Measurements from ENCODE around the gene GAL. TPM values are rescaled to one million over a fixed set of nuclear protein-coding genes. Genes with fewer than 3 reads are reported as not detected.

The GAL gene
- total RNA-seq, 1 experiment from 2014 or later: 65.2 TPM

- Histone ChIP-seq H4K5ac (ENCODE audit: insufficient read length, low read depth, low read length) (no peak overlapping the region), H2BK5ac (ENCODE audit: insufficient read length, low read length) (no peak overlapping the region), H3K79me1 (ENCODE audit: insufficient read depth, low read depth, low read length, poor library complexity, severe bottlenecking) (no peaks in the 10 kb centered on the region), H4K8ac (replicated peaks; ENCODE audit: insufficient read length, low read depth, low read length) (no peak overlapping the region), H3K4me2 (ENCODE audit: insufficient read depth, insufficient read length, low read length) (no peak overlapping the region), H2BK20ac (ENCODE audit: low read depth, low read length, poor library complexity, severe bottlenecking) (no peak overlapping the region), H2BK15ac (ENCODE audit: low read depth, low read length) (no peak overlapping the region), H3T11ph (ENCODE audit: low read length) (no peak overlapping the region), H3K18ac (ENCODE audit: insufficient read length, low read depth, low read length) (no peak overlapping the region), H2AK5ac (ENCODE audit: insufficient read length, low read length) (no peak overlapping the region), H3K27ac (ENCODE audit: insufficient read length, low read depth, low read length) (no peak overlapping the region), H3K23me2 (ENCODE audit: insufficient read length, low read depth, low read length, poor library complexity, severe bottlenecking) (no peaks in the 10 kb centered on the region), H4K91ac (ENCODE audit: insufficient read length, low read depth, low read length) (no peak overlapping the region), H3K4me1 (ENCODE audit: insufficient read depth, low read length) (no peaks in the 10 kb centered on the region), H3K27me3 (ENCODE audit: insufficient read depth, low read length) (no peaks in the 10 kb centered on the region), H3K56ac (ENCODE audit: insufficient read length, low read depth, low read length) (no peak overlapping the region), H2BK12ac (ENCODE audit: insufficient read length, low read depth, low read length) (no peak overlapping the region), H2AFZ (ENCODE audit: low read length) (no peak overlapping the region), H4K20me1 (ENCODE audit: control insufficient read depth, insufficient read depth, insufficient read length) (no peaks in the 10 kb centered on the region), H3K4ac (ENCODE audit: low read depth, low read length) (no peak overlapping the region), H2BK120ac (ENCODE audit: low read depth, low read length, poor library complexity, severe bottlenecking) (no peak overlapping the region), H3K14ac (ENCODE audit: insufficient read depth, low read length) (no peak overlapping the region), H3K9ac (ENCODE audit: extremely low read depth, insufficient read length, low read length) (no peak overlapping the region), H3K9me3 (ENCODE audit: control insufficient read depth, low read depth, low read length) (no peaks in the 10 kb centered on the region), H3K79me2 (ENCODE audit: insufficient read depth, low read length) (no peaks in the 10 kb centered on the region), H3K23ac (ENCODE audit: insufficient read length, low read depth, low read length) (no peak overlapping the region)
- no peak for DNase-seq
- no peak for TF ChIP-seq CTCF (conservative IDR thresholded peaks at IDR 0.05)
- Mint-ChIP-seq H3K9me3 (no peaks in the 10 kb centered on the region), H3K4me1 (peaks cover 0 to 2% of the 10 kb centered on the region in 2 experiments; a peak in 2 of 4 replicates), H3K36me3 (ENCODE audit: insufficient read depth in 1 of 3, low read depth in 3 of 3) (peaks cover 4 to 35% (median 25%) of the 10 kb centered on the region in 3 experiments; a peak in 6 of 7 replicates), H3K27ac (no peak overlapping the region), H3K27me3 (ENCODE audit: low read depth) (no peaks in the 10 kb centered on the region), H3K4me3 (no peak overlapping the region)
- WGBS (ENCODE audit: extremely low coverage, insufficient read length, low lambda C conversion rate): no CpG with 5 or more reads among the region's 6 CpGs
Observed at GRCh38 chr11:68735646-68736045, 51.3 kb downstream of the GAL start.

Other genes with a start within 250 kb of the GAL start
- gene PPP6R3, start 223.8 kb upstream of the GAL start, total RNA-seq (2021): 138 and 139 TPM in 2 replicates
- gene TESMIN, start 67.0 kb downstream of the GAL start, total RNA-seq (2021): 42.1 and 45.2 TPM in 2 replicates
- gene CPT1A, start 157.4 kb downstream of the GAL start, total RNA-seq (2021): 6.1 and 7.5 TPM in 2 replicates
- gene MRPL21, start 219.3 kb downstream of the GAL start, total RNA-seq (2021): 82.3 and 91.5 TPM in 2 replicates
- gene IGHMBP2, start 219.3 kb downstream of the GAL start, total RNA-seq (2021): 21.9 and 24.0 TPM in 2 replicates